ENCODE measurements around the gene NR4A3.
"Not testable (repeated sequence)": the region's sequence is repeated elsewhere in the genome, so short reads cannot be mapped to it uniquely, and the experiment has no call there.

Gene NR4A3
- 40.1 to 170 (median 89.8) reads per million in 4 donors for total RNA-seq

DNA sequence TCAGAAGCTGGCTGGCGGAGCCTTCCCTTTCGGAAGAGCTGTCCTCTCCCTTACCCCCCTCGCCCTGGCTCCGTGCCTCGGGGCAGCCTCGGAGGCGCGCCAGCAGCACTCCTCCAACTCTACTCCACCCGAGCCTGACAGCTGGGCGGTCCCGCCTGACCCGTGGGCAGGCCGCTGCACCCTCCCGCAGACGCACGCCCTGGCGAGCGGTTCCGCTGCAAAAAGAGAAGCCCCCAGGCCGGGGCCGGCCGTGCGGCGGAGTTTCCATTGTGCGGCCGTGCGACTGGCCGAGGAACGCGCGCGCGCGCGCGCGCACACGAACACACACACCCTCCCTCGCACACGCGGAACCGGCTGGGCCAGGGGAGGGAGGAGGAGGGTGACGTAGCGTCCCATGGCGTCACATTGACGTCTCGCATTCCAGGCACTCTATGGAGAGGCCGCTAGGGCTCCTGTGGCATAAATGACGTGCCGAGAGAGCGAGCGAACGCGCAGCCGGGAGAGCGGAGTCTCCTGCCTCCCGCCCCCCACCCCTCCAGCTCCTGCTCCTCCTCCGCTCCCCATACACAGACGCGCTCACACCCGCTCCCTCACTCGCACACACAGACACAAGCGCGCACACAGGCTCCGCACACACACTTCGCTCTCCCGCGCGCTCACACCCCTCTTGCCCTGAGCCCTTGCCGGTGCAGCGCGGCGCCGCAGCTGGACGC is at the start of gene NR4A3:
Gene NR4A3, plus strand, starts transcription at position 490 of the 713 bp plus-strand sequence. CDS start 6,158 bp downstream, outside the sequence.
- peak; percentile 79 to 90 (median 88) for DNase-seq

DNA sequence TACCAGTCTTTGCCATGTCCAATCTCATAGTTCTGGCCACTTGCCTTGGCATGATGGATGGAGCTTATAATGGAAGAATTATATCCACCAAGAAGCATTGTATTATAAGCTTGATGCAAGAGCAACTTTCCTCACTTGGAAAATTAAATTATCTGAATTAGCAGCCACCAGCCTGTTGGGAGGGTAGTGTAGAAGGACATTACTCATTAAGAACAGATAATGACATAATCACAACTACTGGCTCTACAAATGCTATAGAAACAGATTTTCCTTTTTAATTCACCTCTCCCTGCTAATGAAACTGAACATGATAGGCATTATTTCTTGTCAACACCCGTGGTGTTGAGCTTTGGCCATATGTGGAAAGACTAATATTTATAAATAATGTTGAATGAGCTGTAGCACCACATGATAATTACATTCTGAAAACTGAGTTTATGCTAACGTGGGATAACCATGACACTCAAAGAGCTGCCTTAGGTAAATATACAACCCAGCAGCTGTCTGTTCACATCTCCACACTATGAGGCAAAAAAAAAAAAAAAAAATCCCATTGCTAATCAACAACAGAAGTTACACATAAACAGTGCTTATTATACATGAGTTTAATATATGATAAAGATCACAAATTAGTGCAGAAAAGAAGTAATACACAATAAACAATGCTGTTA is 48.1 kb upstream of the NR4A3 start:
- DNase-seq: no peak

DNA sequence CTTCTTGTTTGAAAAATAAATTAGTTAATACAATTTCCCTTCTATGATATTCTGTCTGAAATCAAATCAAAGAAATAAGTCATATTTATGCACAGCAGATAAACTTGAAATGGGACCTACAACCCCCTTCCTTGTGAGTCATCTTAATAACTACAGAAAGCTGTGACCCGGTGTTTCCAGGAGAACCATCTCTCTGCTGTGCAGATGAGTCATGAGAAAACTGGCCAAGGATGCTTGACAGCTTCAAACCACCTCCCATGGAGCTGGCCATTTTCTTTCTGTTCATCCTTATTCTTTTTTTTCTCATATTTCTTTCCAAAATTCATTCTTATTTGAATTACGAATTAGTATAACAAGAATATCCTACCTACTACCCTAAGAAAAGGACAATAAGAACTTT is 43.4 kb upstream of the NR4A3 start:
- DNase-seq: peak in 1 of 5 donors; percentile 32

DNA sequence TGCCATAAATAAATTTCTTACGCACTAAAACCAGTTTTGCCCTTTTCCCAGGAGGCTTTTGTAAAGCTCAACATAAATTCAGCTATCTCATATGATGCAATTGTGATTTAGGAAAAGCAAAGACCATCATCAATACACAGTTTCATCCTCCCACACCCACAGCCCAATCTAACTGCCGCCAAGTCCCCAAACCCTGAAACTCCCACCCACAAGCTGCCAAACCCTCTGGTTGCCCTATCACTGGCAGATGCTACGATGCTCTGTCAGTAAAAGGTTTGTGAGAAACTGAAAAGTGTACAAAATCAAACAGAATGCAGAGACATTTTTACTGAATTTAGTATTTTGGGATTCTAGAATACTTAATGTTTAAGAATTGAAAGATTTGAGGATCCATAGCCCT is 42.8 kb upstream of the NR4A3 start:
- no peak for DNase-seq

DNA sequence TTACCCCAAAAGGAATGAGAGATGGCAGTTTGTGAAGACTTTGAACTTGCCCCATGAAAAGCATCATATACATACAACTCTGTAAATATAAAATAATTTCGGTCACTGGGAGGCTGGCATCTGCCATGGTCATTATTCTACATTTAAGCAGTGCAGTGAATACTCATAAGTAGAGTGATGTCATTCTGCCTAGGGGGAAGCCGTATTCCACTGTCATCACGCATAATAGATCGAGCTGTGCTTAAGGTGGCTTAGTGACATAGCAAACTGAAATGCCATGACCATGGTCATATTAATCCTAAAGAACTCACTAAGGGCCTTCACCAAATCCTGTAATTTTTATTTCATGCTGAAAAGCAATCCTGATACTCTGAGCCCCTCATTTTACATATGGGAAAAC is 42.4 kb upstream of the NR4A3 start:
- DNase-seq: no peak

DNA sequence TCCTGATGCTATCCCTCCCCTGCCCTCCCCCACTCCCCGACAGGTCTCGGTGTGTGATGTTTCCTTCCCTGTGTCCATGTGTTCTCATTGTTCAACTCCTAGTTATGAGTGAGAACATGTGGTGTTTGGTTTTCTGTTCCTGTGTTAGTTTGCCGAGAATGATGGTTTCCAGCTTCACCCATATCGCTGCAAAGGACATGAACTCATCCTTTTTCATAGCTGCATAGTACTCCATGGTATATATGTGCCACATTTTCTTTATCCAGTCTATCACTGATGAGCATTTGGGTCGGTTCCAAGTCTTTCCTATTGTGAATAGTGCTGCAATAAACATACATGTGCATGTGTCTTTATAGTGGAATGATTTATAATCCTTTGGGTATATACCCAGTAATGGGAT is 39.3 kb upstream of the NR4A3 start:
- not testable (repeated sequence) for DNase-seq

DNA sequence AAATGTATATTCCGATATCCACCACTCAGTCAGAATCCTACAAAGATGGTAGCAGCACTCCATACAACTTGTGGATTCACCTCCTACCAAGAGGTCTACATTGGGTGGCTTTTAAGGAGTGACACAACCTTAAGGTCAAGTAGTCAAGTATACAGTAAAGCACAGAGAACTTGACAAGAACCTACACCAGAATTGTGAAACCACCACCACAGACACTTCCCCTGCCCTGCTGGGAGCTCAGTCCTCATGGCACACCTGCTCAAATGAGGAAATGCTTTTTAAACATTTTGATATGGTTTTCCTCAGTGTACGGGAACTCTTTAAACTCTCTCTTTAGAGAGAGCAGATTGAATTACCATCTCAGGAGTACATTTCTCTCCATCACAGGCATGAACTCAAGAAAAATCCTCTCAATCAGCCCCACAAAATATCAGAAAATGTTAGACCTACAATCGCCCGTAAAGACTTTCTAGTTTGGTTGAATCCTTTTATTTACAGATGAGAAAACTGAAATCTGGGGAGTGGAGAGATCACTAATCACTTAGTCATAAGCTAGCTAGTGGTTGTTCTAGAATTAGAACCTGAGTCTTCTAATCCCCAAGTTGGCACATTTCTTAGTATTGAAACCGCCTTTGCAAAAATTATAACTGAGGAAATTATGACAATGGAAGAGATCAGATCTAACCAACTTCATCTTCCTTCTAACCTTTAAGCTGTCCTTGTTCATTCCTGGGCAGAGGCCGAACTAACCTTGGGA is 38.5 kb upstream of the NR4A3 start:
- no peak for DNase-seq

DNA sequence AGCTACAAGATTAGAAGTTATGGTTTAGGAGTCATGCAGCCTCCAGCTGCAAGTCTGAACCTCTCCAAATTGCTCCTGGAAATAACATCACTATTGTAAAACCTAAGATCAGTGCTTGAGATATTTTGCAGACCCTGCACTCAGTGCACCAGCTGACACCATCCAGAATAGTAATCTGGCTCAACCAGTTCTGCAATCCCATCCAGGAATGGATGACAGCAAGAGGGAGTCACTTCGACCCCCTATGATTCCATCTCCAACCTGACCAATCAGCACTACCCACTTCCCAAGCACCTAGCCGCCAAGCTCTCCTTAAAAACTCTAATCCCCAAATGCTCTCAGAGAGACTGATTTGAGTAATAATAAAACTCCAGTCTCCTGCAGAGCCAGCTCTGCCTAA is 37.9 kb upstream of the NR4A3 start:
- no peak for DNase-seq

DNA sequence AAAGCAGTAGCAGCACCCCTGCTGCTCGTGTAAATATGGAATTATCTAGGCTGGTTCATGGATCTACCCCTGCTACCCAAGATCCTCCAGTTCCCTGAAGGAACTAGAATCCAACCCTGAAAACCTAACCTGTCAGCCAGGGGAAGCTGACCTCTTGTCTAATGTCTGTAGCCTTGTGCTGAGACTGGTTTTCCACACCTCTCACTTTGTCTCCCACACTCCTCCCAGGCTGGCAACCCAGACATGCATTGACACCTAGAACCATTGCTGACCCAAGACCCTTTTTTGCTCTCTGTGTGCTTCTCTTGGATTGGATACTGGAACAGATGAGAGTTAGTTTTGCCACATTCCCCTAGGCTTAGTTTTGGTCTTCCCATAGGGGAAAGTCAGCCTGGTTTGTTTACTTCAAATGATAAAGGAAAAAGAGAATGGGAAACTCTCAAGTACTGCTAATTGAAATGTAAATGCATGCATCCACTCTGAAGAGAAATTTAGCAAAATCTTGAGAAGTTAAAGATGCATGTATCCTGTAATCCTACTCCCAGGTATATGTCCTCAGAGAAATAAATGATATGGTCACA is 36.6 kb upstream of the NR4A3 start:
- DNase-seq: no peak

DNA sequence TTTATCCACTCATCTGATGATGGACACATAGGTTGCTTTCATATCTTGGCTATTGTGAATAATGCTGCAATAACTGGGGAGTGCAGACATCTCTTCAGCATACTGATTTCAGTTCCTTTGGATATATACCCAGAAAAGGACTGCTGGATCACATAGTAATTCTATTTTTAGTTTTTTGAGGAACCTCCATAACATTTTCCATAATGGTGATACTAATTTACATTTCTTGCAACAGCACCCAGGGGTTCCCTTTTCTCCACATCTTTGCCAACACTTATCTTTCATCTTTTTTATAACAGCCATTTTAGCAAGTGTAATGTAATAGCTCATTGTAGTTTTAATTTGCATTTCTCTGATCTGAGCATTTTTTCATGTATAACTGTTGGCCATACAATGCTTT is 34.1 kb upstream of the NR4A3 start:
- no peak for DNase-seq

DNA sequence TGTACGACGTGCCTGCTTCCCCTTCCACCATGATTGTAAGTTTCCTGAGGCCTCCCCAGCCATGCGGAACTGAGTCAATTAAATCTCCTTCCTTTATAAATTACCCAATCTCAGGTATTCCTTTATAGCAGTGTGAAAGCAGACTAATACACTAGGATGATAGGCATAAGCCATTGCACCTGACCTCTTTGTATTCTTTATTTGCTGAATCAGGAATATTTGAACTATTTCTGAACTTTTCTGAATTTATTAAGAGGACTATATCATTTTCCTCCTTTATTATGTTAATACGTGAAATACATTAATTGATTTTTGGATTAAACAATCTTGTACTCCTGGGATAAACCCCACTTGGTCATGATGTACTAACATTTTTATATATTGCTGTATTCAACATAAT is 28.2 kb upstream of the NR4A3 start:
- no peak for DNase-seq

DNA sequence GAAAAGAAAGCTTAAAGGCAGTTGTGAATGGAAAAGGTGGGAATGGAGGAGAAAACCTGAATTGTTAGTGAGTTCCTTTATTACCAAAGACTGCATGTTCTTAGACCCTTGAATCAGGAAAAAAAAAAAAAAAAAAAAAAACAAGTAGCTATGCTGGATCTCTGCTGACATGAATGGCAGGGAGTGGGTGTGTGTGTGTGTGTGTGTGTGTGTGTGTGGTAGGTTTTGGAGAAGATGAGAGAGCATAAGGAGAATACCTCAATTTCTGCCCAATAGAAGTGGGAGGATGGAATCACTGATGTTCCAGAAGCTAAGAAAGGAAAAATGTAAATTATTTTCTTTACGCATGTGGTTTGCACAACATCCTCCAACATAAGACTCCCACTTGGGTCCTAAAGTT is 25.5 kb upstream of the NR4A3 start:
- no peak for DNase-seq

DNA sequence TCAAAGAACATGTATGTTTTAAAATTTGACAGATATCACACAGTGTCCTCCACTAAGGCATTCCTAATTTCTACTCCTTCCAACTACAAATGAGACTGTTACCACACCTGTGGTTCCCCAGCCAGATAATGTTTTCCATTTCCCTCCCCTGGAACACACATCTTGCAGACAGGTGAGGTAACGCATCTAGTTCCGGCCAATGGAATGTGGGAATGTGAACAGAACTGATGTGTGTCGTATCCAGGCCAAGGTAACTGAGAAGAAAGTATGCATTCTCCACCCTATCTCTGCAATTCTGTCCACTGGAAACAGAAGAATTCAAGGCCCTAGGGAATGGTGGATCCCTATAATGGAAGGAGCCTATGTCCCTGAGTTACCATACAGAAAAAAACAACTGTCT is 19.9 kb upstream of the NR4A3 start:
- DNase-seq: no peak

DNA sequence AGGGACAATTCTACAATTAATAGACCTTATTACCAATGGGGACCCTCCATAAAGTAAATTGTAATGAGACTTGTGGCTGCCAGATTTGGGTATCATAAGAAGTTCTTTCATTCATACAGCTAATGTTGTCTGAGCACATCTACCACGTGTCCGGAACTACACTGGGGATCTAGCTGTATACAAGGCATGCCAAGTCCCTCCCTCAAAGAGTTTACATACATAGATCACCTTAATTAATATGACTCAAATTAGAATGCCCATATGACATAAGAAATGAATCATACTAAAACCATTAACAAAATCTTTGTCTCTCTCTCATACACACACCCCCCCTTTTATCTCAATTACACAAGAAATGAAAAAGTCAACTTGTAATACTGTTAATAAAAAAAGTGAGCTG is 18.0 kb upstream of the NR4A3 start:
- DNase-seq: no peak

DNA sequence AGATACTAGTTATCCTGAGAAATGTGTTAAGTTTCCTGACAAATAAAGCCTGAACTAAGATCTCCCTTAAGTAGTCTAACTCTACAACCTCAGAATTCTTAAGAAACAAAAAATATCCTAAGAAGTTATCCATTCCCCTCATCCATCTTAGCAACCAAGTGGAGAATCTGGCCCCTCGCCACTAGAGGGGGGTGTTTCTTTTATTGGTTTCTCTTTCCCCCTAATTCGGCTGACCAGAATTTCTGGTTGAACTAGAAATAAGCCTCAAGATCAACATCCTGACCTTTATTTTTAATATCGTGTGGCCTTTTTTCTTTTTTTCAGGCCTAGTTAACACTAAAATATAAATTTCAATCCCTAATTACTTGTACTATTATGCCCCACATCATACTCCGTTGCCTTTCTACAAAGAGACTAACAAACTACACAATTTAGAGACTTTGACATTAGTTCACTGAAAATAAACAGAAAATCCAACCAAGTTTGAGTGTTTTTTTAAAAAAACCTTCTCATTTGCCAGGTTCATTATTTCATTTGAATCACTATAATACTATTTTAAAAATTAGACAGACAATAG is 14.3 kb upstream of the NR4A3 start:
- peak; percentile 36 to 62 (median 42) for DNase-seq

DNA sequence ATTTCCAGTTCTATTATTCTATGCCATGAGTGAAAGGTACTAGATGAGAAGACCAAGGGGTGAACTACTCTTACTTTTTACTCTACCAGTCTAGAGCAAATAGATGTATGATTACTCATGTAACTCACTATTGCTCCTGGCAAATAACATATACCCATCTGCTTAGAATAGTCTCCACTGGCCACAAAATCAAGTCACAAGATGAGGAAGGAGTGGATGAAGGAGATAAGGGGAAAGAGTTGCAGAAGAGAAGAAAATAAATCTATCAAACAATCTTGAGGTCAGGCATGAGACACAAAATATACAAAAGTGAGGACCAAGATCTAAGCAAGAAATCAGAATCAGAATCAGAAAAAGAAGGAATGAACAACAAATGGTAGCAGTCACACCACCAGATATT is 13.7 kb upstream of the NR4A3 start:
- DNase-seq: no peak

DNA sequence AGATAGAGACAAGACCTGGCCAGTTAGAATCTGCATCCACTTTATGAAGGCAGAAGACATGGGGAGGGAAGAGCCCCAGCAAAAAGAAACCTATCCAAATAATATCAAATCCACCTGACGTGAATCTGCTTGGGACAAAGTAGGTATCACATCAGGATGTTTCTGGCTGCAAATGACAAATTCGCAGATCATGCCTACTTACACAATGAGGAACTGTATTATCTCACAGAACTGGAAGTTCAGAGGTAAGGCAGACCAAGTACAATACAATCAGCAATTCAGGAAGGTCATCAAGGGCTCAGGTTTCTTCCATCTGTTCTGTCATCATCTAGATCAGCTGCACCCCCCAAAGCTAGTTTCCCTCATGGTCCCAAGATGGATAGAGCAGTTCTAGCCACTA is 13.2 kb upstream of the NR4A3 start:
- no peak for DNase-seq

DNA sequence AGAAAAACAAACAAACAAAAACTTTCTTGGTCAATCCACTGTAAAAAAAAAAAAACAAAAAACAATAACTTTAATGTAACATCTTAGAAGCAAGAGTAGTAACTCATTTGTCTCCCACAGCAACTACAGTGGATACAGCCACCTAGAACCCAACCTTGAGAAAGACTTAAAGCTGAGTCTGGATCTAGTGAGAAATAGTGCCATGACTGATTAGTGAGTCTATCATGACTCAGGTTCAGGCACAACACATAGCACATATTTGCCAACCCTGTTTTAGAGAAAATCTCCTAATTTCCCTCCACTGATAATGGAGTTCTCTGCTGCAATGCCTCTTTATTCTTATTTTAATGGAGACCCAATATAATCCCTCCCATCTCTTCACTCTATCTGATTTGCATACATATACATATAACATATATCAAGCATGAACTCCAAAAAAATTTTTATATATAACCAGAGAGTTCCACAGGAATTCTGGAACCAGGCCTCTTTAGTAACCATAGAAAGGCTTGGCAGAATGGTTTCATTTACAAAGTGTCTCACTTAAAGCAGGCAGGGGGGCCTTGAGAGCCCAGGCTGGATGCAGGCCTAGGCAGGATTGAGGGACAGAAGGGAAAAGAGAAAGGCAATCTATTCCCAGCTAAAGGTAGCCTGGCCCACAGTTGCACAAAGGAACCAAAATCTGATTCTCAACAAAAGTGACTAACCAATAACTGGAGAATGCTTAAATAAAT is 11.9 kb upstream of the NR4A3 start:
- DNase-seq: no peak

DNA sequence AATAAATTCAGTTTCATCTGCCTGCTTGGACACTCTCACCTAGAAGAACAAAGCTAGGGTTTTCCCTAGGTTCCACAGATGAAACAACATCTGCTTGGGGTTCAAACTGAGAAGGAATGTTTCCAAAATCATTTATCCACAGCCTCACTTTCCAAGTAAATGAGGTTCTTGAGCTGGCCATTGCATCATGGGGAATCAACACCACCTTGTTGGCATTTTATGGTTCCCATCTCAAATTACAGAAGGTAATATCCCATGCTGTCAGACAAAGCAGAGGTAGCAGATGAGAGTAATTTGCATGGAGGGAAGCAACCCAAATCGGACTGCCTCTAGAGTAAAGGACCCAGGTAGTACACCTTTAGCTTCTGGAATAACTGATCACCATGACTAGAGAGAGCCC is 10.5 kb upstream of the NR4A3 start:
- DNase-seq: no peak

DNA sequence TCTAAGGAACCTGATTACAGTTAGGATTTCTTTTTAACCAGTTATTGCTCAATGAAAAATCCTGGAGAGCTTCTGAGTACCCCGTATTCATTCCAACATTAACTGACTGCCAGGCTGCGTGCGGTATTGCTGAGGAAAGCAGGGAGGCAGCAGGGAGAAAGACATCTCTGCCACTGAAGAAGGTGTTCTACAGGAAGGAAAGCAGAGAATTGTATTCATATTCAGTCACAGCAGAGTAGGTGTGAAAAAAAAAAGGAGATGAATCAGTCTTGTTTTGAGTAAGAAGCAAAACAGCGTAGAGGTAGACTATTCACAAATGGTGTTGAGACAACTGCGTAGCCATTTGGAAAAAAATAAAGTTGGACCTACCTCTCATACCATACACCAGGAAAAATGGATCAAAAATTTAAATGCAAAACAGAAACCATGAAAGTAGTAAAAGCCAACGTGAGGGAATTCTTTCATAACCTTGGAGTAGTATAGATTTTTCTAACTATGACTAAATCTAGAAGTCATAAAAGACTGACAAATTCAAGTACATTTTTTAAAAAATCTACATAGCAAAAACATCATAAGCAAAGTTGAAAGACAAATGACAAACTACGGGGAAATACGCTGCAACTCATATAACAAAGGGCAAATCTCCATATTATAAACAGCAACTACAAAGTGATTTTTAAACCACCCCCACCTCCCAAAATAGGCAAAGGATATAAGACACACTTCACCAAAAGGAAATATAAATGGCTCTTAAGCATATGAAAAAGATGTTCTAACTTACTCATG is 9.9 kb upstream of the NR4A3 start:
- peak in 1 of 5 donors; percentile 70 for DNase-seq

DNA sequence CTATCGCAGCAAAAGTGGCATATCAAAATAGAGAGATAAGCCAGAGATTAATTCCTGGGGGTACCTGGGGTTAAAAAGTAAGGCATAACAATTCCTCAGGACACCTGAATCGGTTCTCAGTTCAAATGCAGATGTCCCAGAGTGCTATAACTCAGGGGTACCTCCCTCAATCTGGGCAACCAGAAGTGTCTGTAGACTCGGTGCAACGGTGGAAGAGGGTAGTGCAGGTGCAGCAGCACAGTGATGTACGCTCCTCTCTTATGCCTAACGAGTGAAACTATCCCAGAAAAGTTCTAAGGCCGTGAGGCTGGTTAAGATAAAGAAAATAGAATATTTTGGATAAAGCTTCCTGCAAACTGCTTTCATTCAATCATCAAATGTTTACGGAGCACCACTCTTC is 7.9 kb upstream of the NR4A3 start:
- no peak for DNase-seq

DNA sequence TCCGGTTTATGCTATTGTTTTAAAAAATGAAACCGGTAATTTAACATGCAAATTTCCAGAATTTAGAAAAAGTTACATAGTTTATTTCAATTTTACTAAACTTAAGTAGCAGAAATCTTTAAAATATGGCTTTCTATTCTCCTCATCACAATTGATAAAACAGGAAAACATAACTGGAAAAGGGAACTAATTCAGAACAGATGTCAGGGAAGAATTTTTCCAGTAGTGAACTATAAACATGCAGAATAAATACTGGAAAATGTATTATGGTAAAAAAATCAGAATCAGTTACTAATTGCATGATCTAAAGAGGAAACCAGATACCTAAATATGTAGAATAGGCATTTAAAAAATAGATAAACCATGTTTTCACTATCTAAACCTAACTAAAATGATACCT is 7.3 kb upstream of the NR4A3 start:
- no peak for DNase-seq
